Measurements from ENCODE around the gene CFAP157.

DNA sequence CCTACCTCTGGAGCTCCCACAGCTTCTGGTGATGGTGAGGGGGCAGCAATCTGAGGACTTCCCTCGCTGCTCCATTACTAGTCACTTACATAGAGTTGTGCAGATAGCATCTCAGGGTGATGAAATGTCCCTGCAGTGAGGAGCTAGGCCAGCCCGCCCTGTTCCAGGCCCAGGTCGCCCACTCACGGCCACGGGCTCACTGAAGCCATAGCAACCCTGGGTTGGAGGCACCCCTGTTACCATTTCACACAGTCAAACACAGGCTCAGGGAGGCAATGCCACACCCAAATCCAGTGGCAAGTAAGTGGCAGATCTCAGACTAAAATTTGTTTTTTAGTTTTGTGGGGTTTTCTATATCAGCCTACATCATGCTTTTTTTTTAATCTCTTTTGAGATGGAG lies 52.1 kb downstream of the CFAP157 start:
- TF ChIP-seq POLR2A (IDR thresholded peaks at IDR 0.05) = no peak
- TF ChIP-seq, protein P1, sequence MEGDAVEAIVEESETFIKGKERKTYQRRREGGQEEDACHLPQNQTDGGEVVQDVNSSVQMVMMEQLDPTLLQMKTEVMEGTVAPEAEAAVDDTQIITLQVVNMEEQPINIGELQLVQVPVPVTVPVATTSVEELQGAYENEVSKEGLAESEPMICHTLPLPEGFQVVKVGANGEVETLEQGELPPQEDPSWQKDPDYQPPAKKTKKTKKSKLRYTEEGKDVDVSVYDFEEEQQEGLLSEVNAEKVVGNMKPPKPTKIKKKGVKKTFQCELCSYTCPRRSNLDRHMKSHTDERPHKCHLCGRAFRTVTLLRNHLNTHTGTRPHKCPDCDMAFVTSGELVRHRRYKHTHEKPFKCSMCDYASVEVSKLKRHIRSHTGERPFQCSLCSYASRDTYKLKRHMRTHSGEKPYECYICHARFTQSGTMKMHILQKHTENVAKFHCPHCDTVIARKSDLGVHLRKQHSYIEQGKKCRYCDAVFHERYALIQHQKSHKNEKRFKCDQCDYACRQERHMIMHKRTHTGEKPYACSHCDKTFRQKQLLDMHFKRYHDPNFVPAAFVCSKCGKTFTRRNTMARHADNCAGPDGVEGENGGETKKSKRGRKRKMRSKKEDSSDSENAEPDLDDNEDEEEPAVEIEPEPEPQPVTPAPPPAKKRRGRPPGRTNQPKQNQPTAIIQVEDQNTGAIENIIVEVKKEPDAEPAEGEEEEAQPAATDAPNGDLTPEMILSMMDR (IDR thresholded peaks at IDR 0.05) = no peak
- TF ChIP-seq EP300 (IDR thresholded peaks at IDR 0.05) = no peak
